Epidermal melanocyte (primary cell): ENCODE measurements around the gene PIEZO2.

Experiments
- DNase-seq: peaks from one replicate; pipeline ENCODE4 v3.0.0; 2011; ENCODE audit warnings: low spot score; ENCODE audit not compliant: insufficient read length

PIEZO2 gene

DNA sequence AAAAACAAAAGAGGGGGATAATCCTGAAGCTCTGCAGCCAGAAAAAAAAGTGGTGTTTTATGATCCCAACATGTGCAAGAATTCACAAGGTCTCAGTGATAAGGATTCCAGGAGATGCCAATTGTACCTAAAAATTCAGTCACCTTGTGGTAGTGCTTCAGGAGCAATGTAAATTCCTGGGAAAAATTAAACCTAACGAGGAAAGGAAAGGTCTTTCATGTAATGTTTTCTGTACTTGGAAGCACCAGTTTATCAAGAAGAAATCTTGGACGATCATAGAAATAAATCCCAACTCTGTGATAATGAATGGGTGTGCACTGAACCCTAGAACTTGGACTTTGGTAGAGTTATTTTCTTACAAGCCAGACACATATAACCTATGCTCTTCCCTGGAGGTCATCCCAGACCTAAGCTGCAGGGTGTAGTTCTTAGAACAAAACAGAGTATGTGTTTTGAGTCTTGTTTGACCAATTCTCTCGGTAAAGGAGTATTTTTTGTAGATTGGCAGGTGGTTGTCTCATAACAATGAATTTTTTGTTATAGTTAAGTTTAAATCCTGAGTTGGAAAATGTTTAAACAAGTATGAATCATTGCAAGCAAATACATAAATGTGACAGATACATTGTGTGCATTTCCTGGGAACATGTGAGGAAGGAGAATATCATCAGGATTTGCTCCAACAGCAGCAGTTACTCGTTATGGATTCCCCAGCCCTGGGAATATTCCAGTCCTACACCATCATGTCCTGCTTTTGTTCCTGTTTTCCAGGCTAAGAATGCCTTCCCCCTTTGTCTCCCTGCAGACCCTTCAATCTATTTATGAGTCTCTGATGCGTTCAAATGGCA is 399.0 kb downstream of the PIEZO2 start:
- DNase-seq, result no peak

DNA sequence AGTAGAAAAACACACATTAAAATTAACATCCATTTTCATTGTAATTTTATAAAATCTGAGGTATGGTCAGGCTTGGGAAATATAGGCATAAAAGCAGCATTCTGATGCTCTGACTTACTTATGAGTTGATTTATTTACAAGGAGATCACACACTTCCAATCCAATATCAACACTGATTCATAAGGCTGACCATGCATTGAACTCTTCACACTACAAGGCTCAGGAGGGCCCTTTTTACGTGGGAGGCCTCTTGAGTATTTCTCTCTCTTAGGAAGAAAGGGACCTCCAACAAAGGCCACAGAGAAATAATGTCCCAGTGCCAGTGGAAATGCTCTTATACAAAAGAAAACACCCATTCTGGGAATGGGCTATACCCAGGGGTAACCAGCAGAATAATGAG is 400.7 kb downstream of the PIEZO2 start:
- DNase-seq, result no peak

DNA sequence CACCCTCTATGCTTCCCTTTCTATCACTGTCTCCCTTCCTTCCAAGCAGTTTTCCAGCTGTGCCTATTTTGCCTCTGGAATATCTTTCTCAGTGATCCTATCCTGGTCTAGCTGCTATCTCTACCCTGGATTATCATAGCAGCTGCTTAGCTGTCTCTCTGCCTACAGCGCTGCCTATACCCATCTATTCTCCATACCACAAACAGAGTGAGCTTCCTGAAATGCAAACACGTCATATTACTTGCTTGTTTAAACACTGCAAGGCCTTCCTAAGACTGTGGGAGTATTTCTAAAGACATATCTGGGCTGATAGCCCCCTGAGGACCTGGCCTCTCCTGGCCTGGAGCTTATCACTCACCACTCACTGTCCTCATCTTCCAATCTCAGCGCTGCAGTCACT is 403.4 kb downstream of the PIEZO2 start:
- no peak for DNase-seq

- DNase-seq, result no peak
These were observed 404.1 kb downstream of the PIEZO2 start for GRCh38 chr18:10745219-10745618.

DNA sequence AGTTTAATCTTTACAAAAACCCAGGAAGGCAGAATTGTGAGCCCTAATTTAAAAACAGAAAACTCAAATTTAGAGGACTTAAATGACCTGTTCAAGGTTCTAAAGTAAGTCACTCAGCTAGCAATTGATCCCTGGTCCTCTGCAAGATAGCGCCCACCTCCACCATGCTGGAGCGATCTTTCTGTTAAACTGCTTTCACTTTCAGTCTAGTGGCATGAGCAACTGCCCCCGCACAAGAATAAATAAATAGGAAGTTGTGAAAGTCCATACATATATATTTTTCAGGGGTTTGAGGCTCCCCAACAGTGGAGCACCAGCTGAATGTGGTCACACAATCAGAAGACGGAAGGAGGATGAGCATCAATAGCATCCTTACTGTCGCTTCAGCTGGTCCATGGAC is 405.6 kb downstream of the PIEZO2 start:
- no peak for DNase-seq

DNA sequence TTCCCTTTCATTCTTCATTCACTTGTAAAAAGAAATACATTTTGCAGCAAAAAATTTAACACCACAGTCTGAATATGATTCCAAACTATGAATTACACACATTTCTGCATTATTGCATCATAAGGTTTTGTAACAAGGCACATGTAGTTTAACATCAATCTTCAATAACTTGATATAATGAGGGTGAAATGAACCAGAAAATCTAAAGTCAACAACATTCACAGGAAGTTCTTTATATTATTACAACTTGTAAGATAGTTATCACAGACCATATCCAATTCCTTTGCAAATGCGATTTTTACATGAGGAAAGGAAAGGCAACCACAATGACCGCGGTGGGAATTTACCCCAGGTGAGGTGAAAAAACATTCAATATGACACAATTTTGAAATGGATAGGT is 410.2 kb downstream of the PIEZO2 start:
- no peak for DNase-seq

- no peak for DNase-seq
These were observed 412.4 kb downstream of the PIEZO2 start for GRCh38 chr18:10736984-10737383.

- no peak for DNase-seq
These were observed 416.4 kb downstream of the PIEZO2 start for GRCh38 chr18:10732990-10733389.

DNA sequence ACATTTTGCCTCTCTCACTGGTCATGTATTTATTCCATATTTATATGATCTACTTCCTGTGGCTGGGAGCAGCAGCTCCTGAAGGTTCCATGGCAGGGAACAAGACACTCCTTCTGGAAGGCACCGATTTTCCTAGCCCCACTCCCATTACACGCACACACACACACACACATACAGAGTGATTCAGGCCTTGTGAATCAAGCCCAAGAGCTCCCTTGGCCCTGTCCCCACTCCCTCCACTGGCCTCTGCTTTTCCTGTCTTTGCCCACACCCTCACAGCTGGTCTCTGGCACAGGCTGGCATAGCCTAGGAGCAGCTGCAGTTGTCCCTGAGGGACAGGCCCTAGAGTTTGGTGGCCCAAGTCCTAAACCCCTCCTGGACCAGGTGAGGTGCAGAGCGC is 421.9 kb downstream of the PIEZO2 start:
- DNase-seq, result no peak

DNA sequence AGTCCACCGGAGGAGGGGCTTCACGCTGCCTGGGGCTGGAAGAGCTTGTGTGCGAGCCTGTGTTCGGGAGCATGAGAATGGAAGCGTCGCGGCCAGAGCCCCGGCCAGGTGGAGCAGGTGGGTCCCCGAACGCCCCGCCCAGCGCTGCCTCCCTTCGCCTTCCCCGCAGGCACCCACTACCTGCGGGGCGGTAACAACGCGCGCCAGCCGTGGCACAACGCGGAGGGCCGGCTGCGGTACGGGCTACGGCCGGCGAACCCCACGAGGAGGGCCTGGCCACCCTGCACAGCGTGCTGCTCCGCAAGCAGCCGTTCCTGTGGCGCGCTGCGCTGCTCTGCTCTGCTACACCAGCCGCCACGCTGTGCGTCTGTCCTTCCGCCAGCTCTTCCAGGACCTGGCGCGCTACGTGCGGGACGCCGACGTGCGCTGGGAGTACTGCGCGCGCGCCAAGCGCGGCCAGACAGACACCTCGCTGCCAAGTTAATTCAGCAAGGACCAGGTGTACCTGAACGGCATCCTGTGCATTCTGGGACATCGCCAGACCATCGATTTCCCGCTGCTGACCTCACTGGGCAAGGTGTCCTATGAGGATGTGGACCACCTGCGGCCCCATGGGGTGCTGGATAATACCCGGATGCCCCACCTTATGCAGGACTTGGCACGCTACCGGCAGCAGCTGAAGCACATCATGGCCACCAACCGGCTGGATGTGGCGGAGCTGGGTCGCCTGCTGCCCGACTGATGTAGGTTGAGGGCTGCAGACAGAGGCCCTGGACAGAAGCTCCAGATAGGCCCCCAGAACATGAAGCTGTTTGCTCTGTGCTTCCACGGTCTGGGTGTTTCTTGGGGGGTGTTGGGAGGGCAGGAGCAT is 422.9 kb downstream of the PIEZO2 start:
- no peak for DNase-seq

DNA sequence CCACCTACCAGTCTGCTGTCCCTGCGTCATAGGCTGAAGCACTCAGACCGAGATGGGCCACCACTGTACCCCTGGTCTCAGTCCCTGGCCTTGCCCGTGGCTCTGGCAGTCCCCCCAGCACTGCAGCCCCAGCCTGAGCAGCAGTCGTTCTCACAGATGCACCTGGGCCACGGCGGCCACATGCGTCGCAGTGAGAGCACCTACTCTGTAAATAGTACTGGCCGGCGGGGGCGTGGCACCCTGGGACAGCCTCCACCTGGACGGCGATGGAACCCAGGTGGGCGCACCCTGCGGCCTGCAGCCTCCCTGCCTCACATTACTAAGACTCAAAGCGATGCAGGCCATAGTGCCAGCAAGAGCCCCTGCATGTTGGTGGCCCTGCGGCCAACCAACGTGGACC is 424.7 kb downstream of the PIEZO2 start:
- DNase-seq, result no peak

- no peak for DNase-seq
These were observed 425.9 kb downstream of the PIEZO2 start for GRCh38 chr18:10723496-10723895.

DNA sequence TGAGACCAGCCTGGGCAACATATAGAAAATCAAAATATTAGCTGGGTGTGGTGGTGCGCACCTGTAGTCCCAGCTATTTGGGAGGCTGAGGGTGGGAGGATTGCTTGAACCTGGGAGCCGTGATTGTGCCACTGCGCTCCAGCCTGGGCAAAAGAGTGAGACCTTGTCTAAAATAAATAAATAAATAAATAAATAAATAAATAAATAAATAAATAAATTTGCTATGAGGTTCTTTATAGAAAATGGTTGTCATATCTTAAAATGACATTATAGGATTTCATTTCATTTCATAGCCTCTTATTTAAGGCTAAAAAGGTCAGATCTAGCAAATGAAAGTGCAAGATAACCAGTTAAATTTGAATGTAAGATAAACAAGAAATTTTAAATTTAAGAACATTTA is 430.6 kb downstream of the PIEZO2 start:
- DNase-seq, result no peak

DNA sequence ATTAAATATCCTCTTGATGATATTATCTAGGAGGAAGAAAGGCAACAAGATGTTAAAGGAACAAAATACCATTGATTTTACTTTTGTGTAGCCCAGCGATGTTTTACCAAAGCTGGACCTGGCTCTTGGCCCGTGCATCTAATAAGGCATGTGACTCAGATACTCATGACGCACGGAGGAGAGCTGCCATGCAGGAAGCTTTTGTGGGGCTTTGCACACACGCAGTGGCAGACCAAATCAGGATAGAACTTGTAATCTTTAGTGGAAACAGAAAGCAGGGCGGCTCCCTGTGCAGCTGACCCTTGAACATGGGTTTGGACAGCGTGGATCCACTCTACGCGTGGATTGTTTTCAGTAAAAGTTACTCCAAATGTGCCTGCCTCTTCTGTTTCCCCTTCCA is 433.6 kb downstream of the PIEZO2 start:
- DNase-seq, result no peak

DNA sequence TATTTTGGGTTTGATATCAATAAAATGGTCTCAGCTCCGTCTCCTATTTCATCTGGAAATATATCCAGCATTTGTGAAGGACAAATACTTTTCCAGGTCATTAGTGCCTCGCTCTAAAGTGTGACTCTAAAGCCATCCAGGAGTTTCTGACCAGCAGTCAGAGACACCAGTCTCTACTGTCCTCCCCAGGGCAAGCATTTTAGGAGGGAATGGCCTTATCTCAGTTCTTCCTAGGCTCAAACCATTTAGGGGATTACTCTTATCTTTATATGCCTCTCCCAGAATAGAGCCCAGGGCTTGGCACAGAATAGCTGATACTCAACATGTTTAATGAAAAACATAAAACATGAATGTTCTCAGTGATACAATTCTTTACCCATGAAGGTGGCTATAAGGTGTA is 436.0 kb downstream of the PIEZO2 start:
- DNase-seq, result no peak

DNA sequence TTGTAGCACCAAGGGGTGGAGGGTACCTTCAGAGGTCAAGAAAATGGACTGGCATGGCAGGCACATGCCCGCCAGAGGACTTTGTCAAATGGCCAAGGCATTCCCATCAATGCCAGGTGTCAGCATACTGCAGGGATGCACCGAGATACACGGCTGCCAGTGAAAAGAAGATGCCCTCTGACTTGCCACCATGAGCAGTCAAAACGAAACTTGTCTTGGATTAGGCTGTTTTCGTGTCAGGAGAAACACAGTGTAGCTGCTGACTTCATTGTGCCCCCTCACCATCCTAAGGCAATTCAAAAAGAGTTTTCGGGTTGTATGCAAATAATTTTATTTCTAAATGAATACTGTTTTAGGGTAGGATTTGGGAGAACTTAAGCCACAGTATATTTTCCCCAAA is 442.1 kb downstream of the PIEZO2 start:
- DNase-seq, result no peak

- DNase-seq, result no peak
These were observed 443.6 kb downstream of the PIEZO2 start for GRCh38 chr18:10705786-10706185.

GRCh38 chr18:10705291-10705690 is 444.1 kb downstream of the PIEZO2 start:
- no peak for DNase-seq

DNA sequence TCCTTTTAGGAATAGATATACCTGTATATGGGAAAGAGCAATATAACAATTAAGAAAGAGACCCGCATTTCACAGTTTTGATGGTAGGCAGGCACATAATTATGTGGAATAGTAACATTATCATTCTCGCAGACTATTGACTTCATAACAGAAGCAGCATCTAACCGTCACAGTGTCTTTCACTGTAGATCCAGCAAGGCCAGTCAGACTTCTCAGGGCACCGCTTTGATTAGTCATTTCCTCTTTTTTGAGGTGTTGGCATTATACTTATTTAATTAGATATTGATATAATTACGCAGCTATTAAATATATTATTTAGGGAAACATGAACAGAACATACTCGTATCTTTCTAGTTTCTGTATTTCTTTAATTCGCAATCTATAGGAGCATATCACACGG is 447.2 kb downstream of the PIEZO2 start:
- DNase-seq, result no peak

- no peak for DNase-seq
These were observed 459.0 kb downstream of the PIEZO2 start for GRCh38 chr18:10690366-10690765.

DNA sequence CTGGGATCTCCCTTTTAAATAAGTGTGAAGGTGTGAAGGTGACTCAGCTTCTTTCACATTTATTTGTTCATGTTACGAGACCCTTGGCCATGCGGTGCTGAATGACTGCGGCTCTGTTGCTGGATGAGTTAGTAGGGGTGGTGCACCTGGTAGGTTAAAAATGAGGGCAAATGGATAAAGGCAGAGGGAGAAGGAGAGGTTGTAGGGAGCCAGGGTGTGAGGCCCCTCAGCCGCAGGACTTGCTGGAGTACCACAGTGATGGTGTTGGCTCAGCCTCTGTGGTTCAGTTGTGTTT is 459.4 kb downstream of the PIEZO2 start:
- no peak for DNase-seq

- no peak for DNase-seq
These were observed 459.9 kb downstream of the PIEZO2 start for GRCh38 chr18:10689236-10690034.
